GM19023 (cell line): ENCODE data around the gene ZBTB48.
"Not testable (repeated sequence)": the region's sequence is repeated elsewhere in the genome, so short reads cannot be mapped to it uniquely, and the experiment has no call there.

Experiments
- ATAC-seq: cut with Tn5 transposase; IDR thresholded peaks from one replicate; pipeline ENCODE4 v1.9.1; 2021; ENCODE audit warnings: mild to moderate bottlenecking, moderate library complexity; ENCODE audit not compliant: unreplicated experiment

The ZBTB48 gene

GRCh38 chr1:6590046-6590445, 10.3 kb downstream of the ZBTB48 start:
- no peak for ATAC-seq

GRCh38 chr1:6591222-6591621, 11.4 kb downstream of the ZBTB48 start:
- ATAC-seq, result no peak

GRCh38 chr1:6591644-6592043, 11.8 kb downstream of the ZBTB48 start:
- ATAC-seq, result no peak

GRCh38 chr1:6592441-6592840, 12.6 kb downstream of the ZBTB48 start:
- no peak for ATAC-seq

- no peak for ATAC-seq
Observed at GRCh38 chr1:6592865-6593593, 13.2 kb downstream of the ZBTB48 start.

GRCh38 chr1:6593810-6594209, 14.0 kb downstream of the ZBTB48 start:
- no peak for ATAC-seq

- ATAC-seq, result no peak
Observed at GRCh38 chr1:6594977-6595740, 15.4 kb downstream of the ZBTB48 start.

GRCh38 chr1:6596351-6596750, 16.6 kb downstream of the ZBTB48 start:
- ATAC-seq, result no peak

GRCh38 chr1:6596886-6597776, 17.3 kb downstream of the ZBTB48 start:
- ATAC-seq, result no peak

- ATAC-seq, result no peak
Observed at GRCh38 chr1:6597777-6598131, 18.0 kb downstream of the ZBTB48 start.

GRCh38 chr1:6599141-6599975, 19.6 kb downstream of the ZBTB48 start:
- ATAC-seq, result no peak

GRCh38 chr1:6599991-6600390, 20.2 kb downstream of the ZBTB48 start:
- ATAC-seq, result not testable (repeated sequence)

GRCh38 chr1:6600410-6601048, 20.7 kb downstream of the ZBTB48 start:
- peak; percentile 3 for ATAC-seq

GRCh38 chr1:6601049-6601922, 21.5 kb downstream of the ZBTB48 start:
- ATAC-seq, result peak; percentile 34

- ATAC-seq, result peak; percentile 30
Observed at GRCh38 chr1:6601923-6602668, 22.3 kb downstream of the ZBTB48 start.

- peak; percentile 50 for ATAC-seq
Observed at GRCh38 chr1:6602669-6603237, 23.0 kb downstream of the ZBTB48 start, which contains the start of gene KLHL21. Gene KLHL21 (minus strand): TSS chr1:6602869. CDS start chr1:6602817, 52 bp downstream.

- ATAC-seq, result peak; percentile 5
Observed at GRCh38 chr1:6603238-6603914, 23.6 kb downstream of the ZBTB48 start.
